BLaER1 treated with 17β-estradiol and CSF1 and Interleukin-3, amounts not matched to agents 10 nM and 100 nM (cell line): ENCODE results near the gene TCF12.

ENCODE experiments used
- H3K27ac ChIP-seq, 11 experiments: shearing (Covaris generic); formaldehyde crosslinking; 2 replicates each; pipeline ENCODE4 v1.8.1; 2022
- H3K27me3 ChIP-seq, 11 experiments: shearing (Covaris generic); formaldehyde crosslinking; 2 replicates each; pipeline ENCODE4 v1.8.1; 2022
- H3K36me3 ChIP-seq, 11 experiments: shearing (Covaris generic); formaldehyde crosslinking; 2 replicates each; pipeline ENCODE4 v1.8.1; 2022
- H3K4me1 ChIP-seq, 10 experiments: shearing (Covaris generic); formaldehyde crosslinking; 2 replicates each; pipeline ENCODE4 v1.8.1; 2022
- H3K4me2 ChIP-seq, 11 experiments: shearing (Covaris generic); formaldehyde crosslinking; 2 replicates each; pipeline ENCODE4 v1.8.1; 2022
- H3K4me3 ChIP-seq, 10 experiments: shearing (Covaris generic); formaldehyde crosslinking; 2 replicates each; pipeline ENCODE4 v1.8.1; 2022
- H3K9ac ChIP-seq, 11 experiments: shearing (Covaris generic); formaldehyde crosslinking; 2 replicates each; pipeline ENCODE4 v1.8.1; 2022
- H3K9me3 ChIP-seq, 11 experiments: shearing (Covaris generic); formaldehyde crosslinking; replicated peaks in 1 of 11; 2 replicates each; pipeline ENCODE4 v1.8.1; 2022
- H4K20me1 ChIP-seq, 11 experiments: shearing (Covaris generic); formaldehyde crosslinking; 2 replicates each; pipeline ENCODE4 v1.8.1; 2022
- Cebpa-rat ChIP-seq, 11 experiments: shearing (Covaris generic); IDR thresholded peaks; 2 replicates each; pipeline ENCODE4 v1.8.1; 2022

TCF12 gene

DNA sequence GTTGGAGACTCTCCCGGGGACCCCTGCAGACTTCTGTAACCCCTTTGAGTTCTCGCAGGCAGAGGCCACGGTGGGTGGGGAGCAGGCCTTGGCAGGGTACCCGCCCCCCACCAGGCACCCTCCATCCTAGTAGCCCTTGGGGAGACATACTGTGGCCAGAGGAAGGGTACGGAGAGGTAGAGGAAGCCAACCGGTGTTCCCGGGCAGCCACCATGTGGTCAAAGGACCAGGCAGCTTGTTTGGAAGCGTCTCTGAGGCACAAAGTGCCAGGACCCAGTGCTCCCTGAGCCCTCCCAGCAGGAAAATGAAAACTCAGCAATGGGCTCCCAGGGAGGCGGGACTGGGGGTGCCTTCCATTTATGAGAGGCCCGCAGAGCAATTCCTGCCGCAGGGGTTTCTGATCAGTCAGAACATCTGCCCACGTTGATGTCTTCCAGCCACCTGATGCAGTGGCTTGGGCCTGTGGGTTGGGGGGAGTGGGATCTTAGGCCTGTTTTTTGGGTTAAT is 404.9 kb downstream of the TCF12 start:
- Histone ChIP-seq H3K4me2 (peak overlapping the region in 10 of 11 experiments; percentile 17 to 70 (median 60); a peak in 19 of 22 replicates), H4K20me1 (no peaks in the 10 kb centered on the region), H3K4me3 (no peak overlapping the region), H3K9me3 (peaks cover 5 to 15% (median 14%) of the 10 kb centered on the region in 11 experiments; a peak in 20 of 22 replicates), H3K27ac (peak overlapping the region in 7 of 11 experiments; percentile 18 to 63 (median 35); a peak in 10 of 22 replicates), H3K9ac (peak overlapping the region in 4 of 11 experiments; percentile 7 to 44 (median 40); a peak in 3 of 22 replicates), H3K27me3 (no peaks in the 10 kb centered on the region), H3K36me3 (peaks cover 0 to 3% (median 0%) of the 10 kb centered on the region in 11 experiments; a peak in 1 of 22 replicates), H3K4me1 (peaks cover 34 to 54% (median 50%) of the 10 kb centered on the region in 10 experiments)
- TF ChIP-seq Cebpa-rat (IDR thresholded peaks at IDR 0.05) = no peak

DNA sequence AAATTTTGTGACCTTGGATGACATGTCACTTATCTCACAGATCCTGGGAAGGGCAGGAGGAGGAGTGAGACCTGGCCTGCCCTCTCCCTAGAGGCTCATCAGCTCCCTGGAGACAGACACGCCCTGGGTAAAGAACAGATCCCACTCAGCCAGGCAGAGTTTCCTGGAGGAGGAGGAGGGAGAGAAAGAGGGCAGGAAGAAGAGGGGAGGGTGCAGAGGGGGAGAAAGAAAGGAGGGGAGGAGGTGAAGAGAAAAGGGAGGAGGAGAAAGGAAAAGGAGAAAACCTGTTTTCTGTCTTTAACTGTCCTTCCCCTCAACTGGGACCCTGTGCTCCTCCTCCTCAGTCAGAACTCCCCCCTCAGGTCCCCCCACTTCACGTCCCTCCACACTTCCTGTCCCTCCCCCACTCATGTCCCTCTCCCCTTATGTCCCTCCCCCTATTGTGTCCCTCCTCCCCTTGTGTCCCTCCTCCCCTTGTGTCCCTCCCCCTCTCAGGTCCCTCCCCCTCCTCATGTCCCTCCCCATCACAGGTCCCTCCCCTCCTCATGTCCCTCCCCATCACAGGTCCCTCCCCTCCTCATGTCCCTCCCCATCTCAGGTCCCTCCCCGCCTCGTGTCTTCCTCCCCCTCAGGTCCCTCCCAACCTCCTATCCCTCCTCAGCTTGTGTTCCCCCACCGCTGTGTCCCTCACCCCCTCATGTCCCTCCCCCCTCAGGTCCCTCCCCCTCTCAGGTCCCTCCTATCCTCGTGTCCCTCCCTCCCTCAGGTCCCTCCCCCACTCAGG is 405.6 kb downstream of the TCF12 start:
- Histone ChIP-seq H3K4me2 (peak overlapping the region in 10 of 11 experiments; percentile 17 to 70 (median 60); a peak in 19 of 22 replicates), H3K9ac (peak overlapping the region in 4 of 11 experiments; percentile 7 to 44 (median 40); a peak in 3 of 22 replicates)
- TF ChIP-seq Cebpa-rat (IDR thresholded peaks at IDR 0.05) = no peak

DNA sequence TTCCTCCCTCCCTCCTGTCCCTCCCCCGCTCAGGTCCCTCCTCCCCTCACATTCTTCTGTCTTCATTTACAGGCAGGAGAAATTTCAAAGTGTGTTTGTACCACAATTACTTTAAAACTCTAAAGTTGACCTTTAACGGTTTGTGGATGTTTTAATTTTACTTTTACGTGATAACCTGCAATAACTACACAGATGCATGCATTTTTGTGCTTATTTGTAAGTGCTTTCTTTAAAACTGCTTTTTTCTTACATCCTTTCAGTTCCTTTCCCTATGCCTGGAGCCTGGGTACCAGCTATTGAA is 406.1 kb downstream of the TCF12 start:
- Histone ChIP-seq H3K27me3 (no peaks in the 10 kb centered on the region), H3K36me3 (no peaks in the 10 kb centered on the region), H4K20me1 (no peaks in the 10 kb centered on the region), H3K4me3 (no peak overlapping the region), H3K9ac (no peak overlapping the region), H3K27ac (no peak overlapping the region), H3K4me2 (no peak overlapping the region), H3K9me3 (peaks cover 0 to 3% (median 2%) of the 10 kb centered on the region in 11 experiments; a peak in 13 of 22 replicates), H3K4me1 (peaks cover 26 to 45% (median 40%) of the 10 kb centered on the region in 10 experiments)
- TF ChIP-seq Cebpa-rat (IDR thresholded peaks at IDR 0.05) = no peak

More for the DNA sequence above, 405.6 kb downstream of the TCF12 start:
- Histone ChIP-seq H3K27ac (peak overlapping the region in 7 of 11 experiments; percentile 18 to 63 (median 35); a peak in 11 of 22 replicates), H3K27me3 (no peaks in the 10 kb centered on the region), H3K9me3 (peaks cover 0 to 9% (median 8%) of the 10 kb centered on the region in 11 experiments; a peak in 19 of 22 replicates), H3K36me3 (peaks cover 0 to 3% (median 0%) of the 10 kb centered on the region in 11 experiments; a peak in 1 of 22 replicates), H3K4me1 (peaks cover 31 to 50% (median 44%) of the 10 kb centered on the region in 10 experiments), H3K4me3 (no peak overlapping the region), H4K20me1 (no peaks in the 10 kb centered on the region)

DNA sequence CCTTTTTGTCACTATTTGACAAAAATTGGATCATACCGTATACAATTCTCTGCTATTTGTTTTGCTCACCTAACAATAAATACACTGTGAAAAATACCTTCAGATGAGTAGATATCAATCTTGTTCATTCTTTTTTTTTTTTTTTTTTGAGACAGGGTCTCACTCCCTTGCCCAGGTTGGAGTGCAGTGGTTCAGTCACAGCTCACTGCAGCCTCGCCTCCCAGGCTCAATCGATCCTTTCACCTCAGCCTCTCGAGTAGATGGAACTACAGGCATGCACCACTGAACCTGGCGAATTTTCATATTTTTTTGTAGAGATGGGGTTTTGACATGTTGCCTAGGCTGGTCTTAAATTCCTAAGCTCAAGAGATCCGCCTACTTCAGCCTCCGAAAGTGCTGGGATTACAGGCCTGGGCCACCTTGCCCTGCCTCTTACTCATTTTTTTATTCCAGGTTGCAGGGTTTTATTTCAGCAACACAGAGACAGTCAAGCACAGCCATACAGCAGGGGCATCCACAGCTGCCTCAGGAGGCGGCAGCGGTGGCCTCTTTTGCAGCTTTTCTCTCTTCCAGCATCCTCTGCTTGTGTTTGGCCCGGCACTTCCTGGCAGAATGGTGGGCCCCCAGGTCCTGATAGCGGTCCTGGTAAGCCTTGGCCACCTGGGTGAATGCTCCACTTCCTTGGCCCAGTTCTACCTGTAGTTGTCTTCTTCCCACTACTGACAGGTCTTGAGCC is 406.7 kb downstream of the TCF12 start:
- no peak for TF ChIP-seq Cebpa-rat (IDR thresholded peaks at IDR 0.05)
- Histone ChIP-seq H3K4me3 (no peak overlapping the region), H3K9ac (no peak overlapping the region), H3K27ac (no peak overlapping the region), H3K4me1 (peaks cover 24 to 45% (median 40%) of the 10 kb centered on the region in 10 experiments), H4K20me1 (no peaks in the 10 kb centered on the region), H3K9me3 (no peaks in the 10 kb centered on the region), H3K27me3 (no peaks in the 10 kb centered on the region), H3K4me2 (no peak overlapping the region), H3K36me3 (no peaks in the 10 kb centered on the region)

DNA sequence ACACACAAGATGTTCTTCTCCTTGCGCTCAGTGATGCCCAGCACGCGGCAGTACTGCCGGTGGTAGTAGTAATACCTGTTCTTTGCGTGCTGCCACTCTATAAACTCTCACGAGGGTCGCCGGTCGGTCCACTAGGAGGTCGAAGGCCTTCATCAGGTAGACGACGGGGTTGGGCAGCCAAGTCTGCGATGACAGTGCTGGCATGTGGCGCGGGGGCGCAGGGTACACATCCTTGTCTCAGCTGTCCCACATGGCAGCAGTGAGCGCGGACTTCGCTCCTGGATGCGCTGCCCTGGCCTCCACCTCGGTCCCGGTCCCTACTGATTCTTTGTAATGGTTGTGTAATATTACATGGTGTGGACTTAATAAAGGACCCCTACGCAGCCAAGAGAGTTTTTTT is 407.8 kb downstream of the TCF12 start:
- no peaks in the 10 kb centered on the region for H3K36me3 ChIP-seq
- no peaks in the 10 kb centered on the region for H3K27me3 ChIP-seq
- no peak overlapping the region for H3K4me3 ChIP-seq
- H3K9me3 ChIP-seq = no peaks in the 10 kb centered on the region
- no peak for TF ChIP-seq Cebpa-rat (IDR thresholded peaks at IDR 0.05)
- H3K4me1 ChIP-seq = peaks cover 17 to 39% (median 36%) of the 10 kb centered on the region in 10 experiments
- H3K4me2 ChIP-seq = no peak overlapping the region
- H4K20me1 ChIP-seq = no peaks in the 10 kb centered on the region
- H3K27ac ChIP-seq = no peak overlapping the region
- H3K9ac ChIP-seq = no peak overlapping the region

DNA sequence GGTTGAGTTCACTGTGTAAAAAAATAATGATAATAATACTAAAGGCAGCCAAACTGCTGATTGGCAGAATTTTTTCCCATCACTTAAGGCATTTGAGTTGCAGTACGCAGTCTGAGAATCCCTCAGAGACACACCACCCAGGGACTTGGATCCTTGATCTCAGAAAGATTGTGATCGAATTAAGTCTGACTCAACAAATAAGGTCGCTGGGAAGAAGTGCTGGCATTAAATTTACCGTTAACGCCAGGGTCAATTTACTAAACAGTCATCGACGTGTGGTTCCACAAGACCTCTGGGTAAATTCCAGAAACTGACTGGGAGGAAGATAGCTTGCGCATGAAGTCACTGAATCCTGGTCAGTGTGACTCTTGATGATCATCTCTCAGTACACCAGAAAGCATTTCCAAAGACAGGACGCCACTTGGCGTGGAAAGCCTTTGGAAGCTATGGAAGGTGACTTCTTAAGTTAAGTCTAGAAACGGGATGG is 409.6 kb downstream of the TCF12 start:
- H3K4me2 ChIP-seq = no peak overlapping the region
- H3K9me3 ChIP-seq = no peaks in the 10 kb centered on the region
- H3K36me3 ChIP-seq = no peaks in the 10 kb centered on the region
- H3K27ac ChIP-seq = no peak overlapping the region
- no peak for TF ChIP-seq Cebpa-rat (IDR thresholded peaks at IDR 0.05)
- H4K20me1 ChIP-seq = no peaks in the 10 kb centered on the region
- peaks cover 13 to 32% (median 23%) of the 10 kb centered on the region in 10 experiments for H3K4me1 ChIP-seq
- no peaks in the 10 kb centered on the region for H3K27me3 ChIP-seq
- H3K4me3 ChIP-seq = no peak overlapping the region
- H3K9ac ChIP-seq = no peak overlapping the region

DNA sequence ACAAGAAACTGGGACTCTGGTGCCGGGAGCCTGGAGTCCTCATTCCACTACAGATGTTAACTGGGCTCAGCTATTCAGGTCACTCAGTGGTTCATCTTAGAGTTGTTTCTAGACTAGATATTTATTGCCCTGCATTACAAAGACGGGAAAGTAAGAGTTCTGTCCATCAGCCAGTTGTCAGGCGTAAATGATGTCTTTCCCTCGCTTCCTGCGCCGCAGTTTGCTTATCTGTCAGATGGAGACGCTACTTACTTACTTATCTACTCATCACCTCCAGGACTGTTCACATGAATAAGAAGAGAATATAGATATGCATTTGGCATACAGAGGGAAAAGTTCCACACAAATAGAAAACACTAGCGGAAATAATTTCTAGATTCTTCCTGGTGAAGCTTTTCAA is 410.0 kb downstream of the TCF12 start:
- H4K20me1 ChIP-seq = no peaks in the 10 kb centered on the region
- H3K27ac ChIP-seq = no peak overlapping the region
- no peaks in the 10 kb centered on the region for H3K36me3 ChIP-seq
- H3K4me1 ChIP-seq = peaks cover 11 to 28% (median 18%) of the 10 kb centered on the region in 10 experiments
- H3K4me2 ChIP-seq = no peak overlapping the region
- H3K4me3 ChIP-seq = no peak overlapping the region
- H3K9ac ChIP-seq = no peak overlapping the region
- H3K9me3 ChIP-seq = no peaks in the 10 kb centered on the region
- H3K27me3 ChIP-seq = no peaks in the 10 kb centered on the region
- no peak for TF ChIP-seq Cebpa-rat (IDR thresholded peaks at IDR 0.05)

DNA sequence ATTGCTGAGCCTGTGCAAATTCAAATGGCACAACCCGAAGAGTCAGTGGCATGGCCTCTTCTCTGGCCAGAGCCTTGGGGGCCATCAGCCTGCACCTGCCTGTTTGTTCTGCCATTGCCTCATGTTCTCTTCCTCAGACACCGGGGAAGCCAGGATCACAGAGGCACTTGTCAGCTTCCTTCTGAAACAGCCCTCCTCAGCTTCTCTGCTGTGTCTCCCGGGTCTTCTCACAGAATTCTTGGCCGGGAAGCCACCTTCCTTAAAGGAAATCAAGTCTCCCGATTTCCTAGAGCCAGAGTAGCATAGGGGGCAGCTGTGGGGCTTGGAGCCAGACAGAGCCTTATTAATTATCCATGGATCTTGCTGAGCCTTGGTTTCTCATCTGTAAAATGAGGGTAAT is 410.5 kb downstream of the TCF12 start:
- peaks cover 8 to 24% (median 14%) of the 10 kb centered on the region in 10 experiments for H3K4me1 ChIP-seq
- H3K4me2 ChIP-seq = no peak overlapping the region
- H3K27me3 ChIP-seq = no peaks in the 10 kb centered on the region
- no peaks in the 10 kb centered on the region for H4K20me1 ChIP-seq
- no peak overlapping the region for H3K4me3 ChIP-seq
- no peaks in the 10 kb centered on the region for H3K9me3 ChIP-seq
- H3K27ac ChIP-seq = no peak overlapping the region
- TF ChIP-seq Cebpa-rat (IDR thresholded peaks at IDR 0.05) = no peak
- no peak overlapping the region for H3K9ac ChIP-seq
- no peaks in the 10 kb centered on the region for H3K36me3 ChIP-seq
